DMS53 (cell line): ENCODE measurements around the gene TMEM14C.
"Not testable (repeated sequence)": the region's sequence is repeated elsewhere in the genome, so short reads cannot be mapped to it uniquely, and the experiment has no call there.

Experiments used
- DNase-seq: peaks from one replicate; lab custom pipeline; 2025; lab: John Stamatoyannopoulos, UW

Gene TMEM14C

GRCh38 chr6:10720960-10721849 is 1.7 kb upstream of the TMEM14C start:
- peak; percentile 77 for DNase-seq

GRCh38 chr6:10721850-10722569 is 860 bp upstream of the TMEM14C start:
- DNase-seq = no peak

- no peak for DNase-seq
Observed at GRCh38 chr6:10722570-10722819, 375 bp upstream of the TMEM14C start.

GRCh38 chr6:10723567-10723881 is 654 bp downstream of the TMEM14C start:
- DNase-seq = no peak

GRCh38 chr6:10725044-10725443 is 2.2 kb downstream of the TMEM14C start:
- DNase-seq = no peak

GRCh38 chr6:10725716-10726115 is 2.8 kb downstream of the TMEM14C start:
- no peak for DNase-seq

- no peak for DNase-seq
Observed at GRCh38 chr6:10730254-10730653, 7.4 kb downstream of the TMEM14C start.

GRCh38 chr6:10733151-10733715 is 10.4 kb downstream of the TMEM14C start:
- DNase-seq = no peak

- DNase-seq = no peak
Observed at GRCh38 chr6:10733863-10734262, 11.0 kb downstream of the TMEM14C start.

GRCh38 chr6:10736731-10737130 is 13.9 kb downstream of the TMEM14C start:
- no peak for DNase-seq

GRCh38 chr6:10740061-10740460 is 17.2 kb downstream of the TMEM14C start:
- DNase-seq = no peak

- DNase-seq = not testable (repeated sequence)
Observed at GRCh38 chr6:10741643-10742042, 18.8 kb downstream of the TMEM14C start.

GRCh38 chr6:10742251-10742650 is 19.4 kb downstream of the TMEM14C start:
- no peak for DNase-seq

GRCh38 chr6:10743515-10743914 is 20.6 kb downstream of the TMEM14C start:
- no peak for DNase-seq

GRCh38 chr6:10745116-10745515 is 22.2 kb downstream of the TMEM14C start:
- DNase-seq = no peak

GRCh38 chr6:10746915-10747250 is 24.0 kb downstream of the TMEM14C start:
- no peak for DNase-seq

- peak; percentile 99 for DNase-seq
Observed at GRCh38 chr6:10747251-10747972, 24.5 kb downstream of the TMEM14C start, which contains the start of gene TMEM14B. TSS of gene TMEM14B (plus strand) at chr6:10747805. CDS start at chr6:10749246, 1,441 bp downstream.

- DNase-seq = no peak
Observed at GRCh38 chr6:10749734-10750133, 26.9 kb downstream of the TMEM14C start.

- not testable (repeated sequence) for DNase-seq
Observed at GRCh38 chr6:10750568-10750967, 27.7 kb downstream of the TMEM14C start.

- DNase-seq = not testable (repeated sequence)
Observed at GRCh38 chr6:10751757-10752156, 28.9 kb downstream of the TMEM14C start.

GRCh38 chr6:10756085-10756484 is 33.2 kb downstream of the TMEM14C start:
- DNase-seq = no peak

- peak; percentile 74 for DNase-seq
Observed at GRCh38 chr6:10759312-10759839, 36.5 kb downstream of the TMEM14C start.
